A673 (cell line): ENCODE measurements around the gene FSHB.
"Not testable (repeated sequence)": the region's sequence is repeated elsewhere in the genome, so short reads cannot be mapped to it uniquely, and the experiment has no call there.

Experiments used
- CTCF ChIP-seq: fragments of 300-800, 200-600 bp; sonication (generic); conservative IDR thresholded peaks from 2 replicates; pipeline ENCODE4 v1.5.1; 2017; ENCODE audit warnings: low read depth, mild to moderate bottlenecking, antibody characterized with exemption, low read length, moderate library complexity, mixed read lengths
- EZH2 ChIP-seq: fragments of 200-600 bp; sonication (generic); IDR thresholded peaks from 2 replicates; pipeline ENCODE4 v1.6.1; 2017; ENCODE audit warnings: borderline replicate concordance, low read depth, mild to moderate bottlenecking, mixed read lengths, antibody characterized with exemption, low read length; ENCODE audit not compliant: poor library complexity, severe bottlenecking

GRCh38 chr11:30202989-30203388, 27.8 kb upstream of the FSHB start:
- not testable (repeated sequence) for TF ChIP-seq CTCF, EZH2
